MCF 10A (cell line): ENCODE data around the gene TADA3. TPM values are rescaled to one million over a fixed set of nuclear protein-coding genes. Genes with fewer than 3 reads are reported as not detected.

Source experiments
- BruUV-seq: library from RNA; stranded (reverse); fragments of 400-500 nt; replicated peaks from 2 replicates; lab custom pipeline; 2021; lab: Mats Ljungman, UMichigan
- CTCF ChIA-PET: fragments of 300-600 bp; sonication (Branson Sonifier 250); formaldehyde crosslinking; extraction: SDS; loops from one replicate; lab custom pipeline; 2021; ENCODE audit warnings: antibody characterized with exemption, inconsistent platforms; lab: Yijun Ruan, JAX
- POLR2A ChIA-PET: fragments of 300-600, 350-650 bp; sonication (Branson Sonifier 250); formaldehyde crosslinking; extraction: SDS; loops from one replicate; lab custom pipeline; 2020; ENCODE audit warnings: antibody characterized with exemption, inconsistent platforms; lab: Yijun Ruan, JAX
- DNase-seq: peaks from one replicate; pipeline ENCODE4 v3.0.0-alpha.2; 2018; ENCODE audit not compliant: unreplicated experiment
- H3K27ac Mint-ChIP-seq: one replicate; pipeline ENCODE4 v1.8.0; 2022; ENCODE audit warnings: mild to moderate bottlenecking, low read depth, mixed read lengths; ENCODE audit not compliant: unreplicated experiment
- H3K27me3 Mint-ChIP-seq: one replicate; pipeline ENCODE4 v1.8.0; 2022; ENCODE audit warnings: mixed read lengths; ENCODE audit not compliant: insufficient read depth, unreplicated experiment
- H3K36me3 Mint-ChIP-seq: one replicate; pipeline ENCODE4 v1.8.0; 2022; ENCODE audit warnings: mild to moderate bottlenecking, moderate library complexity, mixed read lengths; ENCODE audit not compliant: insufficient read depth, unreplicated experiment
- H3K4me1 Mint-ChIP-seq: one replicate; pipeline ENCODE4 v1.8.0; 2022; ENCODE audit warnings: mixed read lengths; ENCODE audit not compliant: insufficient read depth, unreplicated experiment
- H3K4me3 Mint-ChIP-seq: one replicate; pipeline ENCODE4 v1.8.0; 2022; ENCODE audit warnings: mild to moderate bottlenecking, moderate library complexity, mixed read lengths; ENCODE audit not compliant: unreplicated experiment
- H3K9me3 Mint-ChIP-seq: one replicate; pipeline ENCODE4 v1.8.0; 2022; ENCODE audit warnings: mixed read lengths; ENCODE audit not compliant: unreplicated experiment
- CTCF ChIP-seq: fragments of 200-600 bp; IDR thresholded peaks from one replicate; pipeline ENCODE4 v1.8.0; 2022; ENCODE audit warnings: antibody characterized with exemption, mild to moderate bottlenecking; ENCODE audit not compliant: unreplicated experiment
- intact Hi-C: fragments of 100-400 bp; cut with micrococcal nuclease; formaldehyde crosslinking; loops from 2 replicates; pipeline ENCODE4 v1.14.1; 2022
- total RNA-seq: library from RNA; stranded (reverse); gene quantifications from 2 replicates; pipeline ENCODE4 v1.2.3, GENCODE V29; 2022

The TADA3 gene
- total RNA-seq, 1 experiment from 2014 or later: 77.1 TPM

GRCh38 chr3:9731206-9732079 is 60.8 kb downstream of the TADA3 start, which contains the start of gene BRPF1:
BRPF1 (plus strand) TSS chr3:9731735; CDS start chr3:9734141, 2,406 bp downstream.
- no peaks in the 10 kb centered on the region for H3K9me3 Mint-ChIP-seq
- peak within 1 kb of the TSS; percentile 76 for H3K4me3 Mint-ChIP-seq
- DNase-seq: peak; percentile 99
- H3K27ac Mint-ChIP-seq: peak within 1 kb of the TSS; percentile 98
- POLR2A ChIA-PET: interaction anchor here (0.6 to 3.8 kb wide), 16 partner anchors 8 to 369 kb away, joined by 3 to 41 read pairs (median 4); partner anchors contain the start of genes ARPC4, MTMR14, OGG1 and TADA3
- H3K36me3 Mint-ChIP-seq: peaks cover 33% of the 10 kb centered on the region
- no peak for TF ChIP-seq CTCF
- H3K27me3 Mint-ChIP-seq: no peaks in the 10 kb centered on the region
- H3K4me1 Mint-ChIP-seq: peaks cover 35% of the 10 kb centered on the region
- intact Hi-C loops: no loop called here
- CTCF ChIA-PET: interaction anchor here (0.6 to 2.6 kb wide), 6 partner anchors 8 to 378 kb away, joined by 3 to 12 read pairs (median 4); no protein-coding TSS in a partner anchor
- no TSS peak for BruUV-seq

- Mint-ChIP-seq H3K9me3 (no peaks in the 10 kb centered on the region), H3K27ac (peak overlapping the region; percentile 98), H3K4me3 (peak overlapping the region; percentile 76), H3K27me3 (no peaks in the 10 kb centered on the region), H3K36me3 (peaks cover 27% of the 10 kb centered on the region), H3K4me1 (peaks cover 35% of the 10 kb centered on the region)
- no TSS peak for BruUV-seq
- intact Hi-C loops: no loop called here
- no peak for TF ChIP-seq CTCF
- POLR2A ChIA-PET: interaction anchor here (0.9 to 3.8 kb wide), 15 partner anchors 8 to 368 kb away, joined by 3 to 41 read pairs (median 4); partner anchors contain the start of genes ARPC4, MTMR14, OGG1 and TADA3
- CTCF ChIA-PET: interaction anchor here (0.6 to 2.6 kb wide), 9 partner anchors 8 to 377 kb away, joined by 3 to 12 read pairs (median 3); partner anchors contain the start of gene OGG1
- no peak for DNase-seq
Observed at GRCh38 chr3:9730657-9731205, 61.5 kb downstream of the TADA3 start.

Other genes starting within 250 kb of the TADA3 start
- not detected in 2 replicates for gene LHFPL4, start 238.7 kb downstream of the TADA3 start, total RNA-seq
- gene MTMR14, start 143.0 kb downstream of the TADA3 start, total RNA-seq: 31.3 and 32.8 TPM in 2 replicates
- gene CPNE9, start 88.6 kb downstream of the TADA3 start, total RNA-seq: not detected in 2 replicates
- gene BRPF1, start 60.7 kb downstream of the TADA3 start, total RNA-seq: 19.9 and 21.4 TPM in 2 replicates
- 15.3 and 17.7 TPM in 2 replicates for gene OGG1, start 42.5 kb downstream of the TADA3 start, total RNA-seq
- 8.3 and 11.7 TPM in 2 replicates for gene CAMK1, start 22.5 kb downstream of the TADA3 start, total RNA-seq
- gene ARPC4, start 609 bp upstream of the TADA3 start, total RNA-seq: 122 and 132 TPM in 2 replicates
- 14.6 and 16.6 TPM in 2 replicates for gene TTLL3, start 17.8 kb upstream of the TADA3 start, total RNA-seq
- 40.3 and 40.7 TPM in 2 replicates for gene RPUSD3, start 51.5 kb upstream of the TADA3 start, total RNA-seq
- not detected in 2 replicates for gene CIDEC, start 87.8 kb upstream of the TADA3 start, total RNA-seq
- gene JAGN1, start 98.1 kb upstream of the TADA3 start, total RNA-seq: 49.7 and 55.4 TPM in 2 replicates
- 5.0 and 5.5 TPM in 2 replicates for gene IL17RE, start 110.4 kb upstream of the TADA3 start, total RNA-seq
- gene IL17RC, start 124.6 kb upstream of the TADA3 start, total RNA-seq: 25.7 and 30.1 TPM in 2 replicates
- gene CRELD1, start 141.4 kb upstream of the TADA3 start, total RNA-seq: 13.4 and 19.9 TPM in 2 replicates
- 0.83 and 1.3 TPM in 2 replicates for gene PRRT3, start 159.9 kb upstream of the TADA3 start, total RNA-seq
- gene EMC3, start 194.4 kb upstream of the TADA3 start, total RNA-seq: 55.4 and 59.1 TPM in 2 replicates
- gene FANCD2, start 234.0 kb upstream of the TADA3 start, total RNA-seq: 14.6 and 24.6 TPM in 2 replicates